Hematopoietic multipotent progenitor cell treated with erythropoietin and hydrocortisone succinate and interleukin-3 and kit ligand, for 4 days (in vitro differentiated cells): ENCODE results near the gene GRPR.

Experiments used
- DNase-seq: peaks from one replicate; pipeline ENCODE4 v3.0.0-alpha.2; 2015

The GRPR gene

DNA sequence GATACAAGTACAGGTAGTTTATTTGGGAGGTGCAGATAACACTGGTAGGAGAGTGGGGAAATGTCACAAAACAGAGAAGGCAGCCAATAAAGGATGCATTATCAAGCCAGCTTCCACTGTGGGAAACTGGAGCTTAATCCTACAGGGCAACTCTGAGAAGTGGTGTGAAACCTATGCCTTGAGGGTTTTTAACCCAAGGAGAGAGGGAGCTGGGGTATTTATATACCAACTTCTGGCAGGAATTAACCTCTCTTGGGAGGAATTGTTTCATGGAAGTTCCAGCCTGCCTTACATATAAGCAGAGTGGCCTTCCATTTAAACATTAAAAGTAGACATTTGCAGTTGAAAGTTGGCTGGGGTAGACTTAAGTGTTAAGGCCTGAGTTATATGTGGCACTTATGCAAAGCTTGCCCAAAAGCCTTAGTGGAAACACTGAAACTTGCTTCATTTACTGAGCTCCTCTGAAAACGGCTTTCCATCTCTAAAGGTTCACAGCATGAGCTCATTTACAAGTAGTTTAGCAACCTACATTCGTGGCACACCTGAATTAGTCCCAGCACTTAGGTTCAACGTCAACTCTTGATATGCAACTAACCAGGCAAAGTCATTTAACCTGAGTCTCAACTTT lies 63.1 kb downstream of the GRPR start:
- DNase-seq: no peak

DNA sequence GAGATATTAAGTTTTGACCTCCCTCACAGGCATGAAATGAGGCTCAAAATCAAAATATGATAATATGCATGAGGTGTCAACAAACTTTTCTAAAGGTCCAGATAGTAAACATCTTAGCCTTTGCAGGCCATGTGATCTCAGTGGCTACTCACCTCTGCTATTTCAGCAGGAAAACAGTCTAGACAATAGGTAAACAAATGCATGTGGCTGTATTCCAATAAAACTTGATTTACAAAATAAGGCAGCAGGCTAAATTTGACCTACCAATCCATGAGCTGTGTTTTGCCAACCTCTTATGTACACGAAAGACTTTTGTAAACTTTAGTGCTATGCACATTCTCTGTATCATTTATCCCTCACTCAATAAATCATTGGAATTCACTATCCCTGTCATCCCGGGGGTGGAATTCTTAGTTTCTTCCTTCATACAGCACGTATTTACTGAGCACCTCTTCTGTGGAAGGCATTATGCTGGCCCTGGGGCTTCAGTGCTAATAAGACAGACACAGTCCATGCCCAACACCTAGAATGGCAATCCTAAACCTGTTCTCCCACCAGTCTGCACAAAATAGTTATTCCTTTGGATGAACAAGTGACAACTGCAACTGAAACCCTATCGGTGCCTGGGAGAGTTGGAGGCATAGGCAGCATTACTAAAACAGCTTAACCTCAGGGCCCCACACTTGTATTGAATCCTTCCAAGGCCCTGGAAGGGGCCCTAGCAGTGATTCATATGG lies 63.8 kb downstream of the GRPR start:
- DNase-seq: no peak

DNA sequence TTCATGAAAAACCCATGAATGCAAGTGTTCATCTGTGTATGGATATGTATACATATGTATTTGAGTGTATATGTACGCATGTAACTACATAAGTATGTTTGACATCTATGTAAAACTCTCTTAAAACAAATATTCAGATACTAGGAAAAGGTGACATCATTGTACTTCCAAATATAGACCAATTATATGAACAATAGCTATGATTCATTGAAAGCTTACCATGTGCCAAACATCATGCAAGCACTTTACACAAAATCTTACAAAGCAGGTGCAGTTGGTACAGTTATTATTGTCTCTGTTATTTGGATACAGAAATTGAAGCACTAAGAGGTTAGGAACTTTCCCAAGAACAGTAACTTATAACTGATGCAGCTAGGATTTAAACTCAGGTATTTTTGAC lies 65.3 kb downstream of the GRPR start:
- DNase-seq: no peak

DNA sequence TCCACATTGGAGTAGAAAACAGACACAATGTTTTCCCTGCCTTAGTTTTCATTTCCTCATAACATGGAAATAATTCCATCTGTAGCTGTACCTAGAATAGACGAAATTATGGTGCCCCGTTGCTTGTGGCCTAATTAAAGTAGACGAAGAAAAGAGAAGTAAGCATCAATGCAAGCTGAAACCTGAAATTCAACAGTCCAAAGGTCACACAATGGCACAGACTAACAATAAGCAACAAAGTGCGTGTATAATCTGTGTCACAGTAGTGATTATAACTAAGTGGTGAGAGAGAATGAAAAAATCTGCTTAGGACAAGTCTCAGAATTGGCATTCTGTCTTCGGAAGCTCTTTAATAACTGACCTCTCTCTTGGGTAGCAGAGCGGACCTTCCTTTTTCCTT lies 68.2 kb downstream of the GRPR start:
- no peak for DNase-seq

DNA sequence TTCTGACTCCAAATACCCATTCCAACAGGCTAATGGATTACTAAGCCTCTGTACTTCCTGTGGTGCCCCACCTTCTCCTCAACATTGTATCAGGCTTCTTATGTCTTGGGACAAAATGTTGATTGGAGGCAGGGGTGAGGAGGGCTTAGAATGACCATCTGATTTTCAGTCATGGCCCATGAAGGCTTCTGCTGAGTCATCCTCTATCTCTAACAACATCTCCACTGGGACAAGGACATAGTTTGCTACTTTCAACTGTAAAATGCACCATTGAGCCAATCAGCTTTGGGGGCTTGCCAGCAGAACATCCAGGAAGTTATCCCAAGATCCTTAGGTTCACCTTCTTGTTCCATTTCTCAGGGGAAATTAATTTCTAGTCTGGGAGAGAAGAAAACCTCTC lies 73.5 kb downstream of the GRPR start:
- DNase-seq: peak; percentile 3

DNA sequence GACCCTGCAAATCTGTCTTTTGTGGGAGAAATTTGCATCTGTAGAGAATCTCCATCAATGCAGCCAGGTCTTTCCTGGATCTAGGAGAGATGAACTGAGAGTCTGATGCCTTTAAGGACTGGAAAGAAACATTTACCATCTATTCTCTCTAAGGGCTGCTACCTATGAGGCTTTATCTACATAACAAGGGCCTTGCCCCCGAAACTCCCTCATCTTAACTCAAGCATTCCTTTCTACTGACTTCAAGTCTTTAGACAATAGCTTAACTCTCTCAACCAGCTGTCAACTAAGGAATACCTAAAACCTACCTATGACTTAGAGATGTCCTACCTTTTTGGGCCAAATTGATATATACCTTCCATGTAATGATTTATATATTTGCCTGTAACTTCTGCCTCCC lies 76.0 kb downstream of the GRPR start:
- no peak for DNase-seq

DNA sequence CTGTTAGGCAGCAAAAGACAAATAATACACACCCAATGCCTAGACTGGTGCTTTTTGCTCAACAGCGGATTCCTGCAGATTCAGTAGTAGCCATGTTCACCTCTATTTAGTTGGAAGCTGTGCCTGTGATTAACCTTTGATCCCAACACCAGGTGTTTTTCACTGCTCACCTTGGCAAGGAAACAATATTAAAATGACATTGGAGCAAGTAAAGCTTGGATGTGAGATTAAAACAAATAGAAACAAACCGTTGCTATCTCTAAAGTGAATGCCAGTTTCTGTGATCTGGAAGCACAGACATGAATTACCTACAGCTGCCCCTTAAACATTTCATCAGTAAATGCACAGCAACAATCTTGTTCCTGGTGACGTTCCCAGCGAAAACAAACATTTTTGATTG lies 79.6 kb downstream of the GRPR start:
- DNase-seq: no peak
